Measurements from ENCODE around the gene RTF2.
"Not testable (repeated sequence)": the region's sequence is repeated elsewhere in the genome, so short reads cannot be mapped to it uniquely, and the experiment has no call there.

RTF2 gene

GRCh38 chr20:56503916-56504315, 35.5 kb downstream of the RTF2 start:
- DNase-seq: no peak

GRCh38 chr20:56504373-56505005, 36.1 kb downstream of the RTF2 start:
- DNase-seq: no peak

- DNase-seq: no peak
These were observed 37.7 kb downstream of the RTF2 start for GRCh38 chr20:56506103-56506502.

- DNase-seq: no peak
These were observed 43.5 kb downstream of the RTF2 start for GRCh38 chr20:56511926-56512325.

DNA sequence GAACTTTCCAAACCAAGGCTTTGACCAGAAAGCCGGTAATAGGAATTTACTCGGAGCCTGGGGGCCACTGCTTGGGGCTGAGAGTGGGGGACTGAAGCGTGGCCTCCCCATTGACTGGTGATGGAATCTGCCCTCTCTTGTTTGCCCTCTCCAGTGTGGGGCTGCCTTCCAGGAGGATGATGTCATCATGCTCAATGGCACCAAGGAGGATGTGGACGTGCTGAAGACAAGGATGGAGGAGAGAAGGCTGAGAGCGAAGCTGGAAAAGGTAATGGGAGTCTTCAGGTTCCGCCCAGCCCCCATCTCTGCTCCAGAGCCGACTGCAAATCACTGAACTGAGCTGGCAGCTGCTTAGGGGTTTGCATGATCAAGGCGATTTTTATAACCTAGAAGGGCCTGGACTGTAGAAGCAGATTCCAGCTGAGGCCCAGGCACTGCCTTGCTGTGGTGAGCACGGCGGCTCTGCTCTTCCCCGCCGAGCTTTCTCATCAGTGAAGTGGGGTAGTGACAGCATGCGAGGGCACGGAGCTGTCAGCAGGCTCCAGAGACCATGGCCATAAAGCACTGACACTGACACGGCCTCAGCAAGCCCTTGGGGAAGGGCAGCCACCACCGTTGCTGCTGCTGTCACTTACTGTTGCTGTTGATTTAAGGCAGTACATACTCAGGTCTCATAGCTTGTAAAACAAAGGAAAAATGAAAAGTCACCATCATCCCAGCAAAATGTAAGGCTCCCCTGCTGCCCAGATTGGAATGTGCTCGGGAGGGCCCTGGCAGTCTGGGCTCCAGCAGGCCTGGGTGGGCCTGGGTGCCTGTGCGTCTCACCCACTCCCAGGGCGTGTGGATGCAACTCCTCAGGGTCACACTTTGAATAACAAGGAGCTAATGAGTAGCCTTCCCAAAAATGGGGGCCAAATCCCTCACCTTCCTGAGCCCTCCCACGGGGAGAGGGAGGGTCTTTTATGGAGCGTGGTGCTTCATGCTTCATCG, 45.0 kb downstream of the RTF2 start:
- DNase-seq: no peak

DNA sequence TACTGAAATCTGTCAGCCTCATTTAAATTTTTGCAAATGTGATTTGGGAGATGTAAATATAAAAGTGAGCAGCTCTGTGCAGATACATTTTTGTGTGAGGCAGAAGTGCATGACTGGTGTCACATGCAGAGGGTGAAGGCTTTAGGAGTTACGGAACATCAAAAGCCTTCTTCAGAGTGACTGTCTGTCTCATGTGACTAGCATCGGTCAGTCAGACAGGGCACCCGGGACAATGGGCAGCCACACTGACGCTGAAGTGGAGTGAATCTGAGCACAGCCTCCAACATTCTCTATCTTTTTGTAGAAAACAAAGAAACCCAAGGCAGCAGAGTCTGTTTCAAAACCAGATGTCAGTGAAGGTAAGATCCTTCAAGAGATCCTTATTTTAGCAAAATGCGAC, 48.2 kb downstream of the RTF2 start:
- DNase-seq: no peak

DNA sequence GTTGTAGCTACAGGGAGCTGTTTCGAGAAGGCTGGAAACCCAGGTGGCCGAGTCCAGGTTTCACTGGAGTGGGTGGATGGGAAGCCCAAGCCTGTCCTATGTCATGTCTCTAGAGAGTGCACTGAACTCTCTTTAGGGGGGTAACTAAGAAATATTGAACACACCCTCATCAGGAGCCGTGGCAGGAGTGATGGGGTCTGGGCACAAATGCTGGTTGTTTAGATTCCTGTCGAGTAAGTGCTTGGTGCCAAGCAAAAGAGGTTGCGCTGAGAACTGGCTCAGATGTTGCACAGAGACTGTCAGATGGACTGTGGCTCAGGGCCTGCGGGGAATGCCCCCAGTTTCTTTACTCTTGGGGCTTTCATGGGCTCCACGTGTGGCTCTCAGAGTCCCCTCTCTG, 48.8 kb downstream of the RTF2 start:
- no peak for DNase-seq

DNA sequence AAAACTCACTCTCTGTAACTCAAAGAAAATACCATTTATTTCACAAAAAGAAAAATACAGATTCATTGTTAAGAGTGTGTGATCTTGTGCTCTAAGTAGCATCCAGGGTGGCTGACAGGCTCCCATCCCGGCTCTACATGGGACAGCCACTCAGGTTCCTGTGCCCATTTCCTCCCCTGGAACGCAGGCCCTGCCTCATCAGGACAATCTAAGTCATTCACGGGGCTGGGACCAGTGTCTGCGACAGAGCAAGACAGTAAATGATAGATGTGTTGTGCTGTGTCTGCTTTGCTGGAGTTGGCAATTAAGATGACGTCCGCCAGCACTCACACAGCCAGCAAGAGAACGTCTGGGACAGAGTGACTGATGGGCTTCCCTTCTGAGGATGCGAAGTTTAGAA, 49.2 kb downstream of the RTF2 start:
- DNase-seq: no peak

- DNase-seq: no peak
These were observed 49.7 kb downstream of the RTF2 start for GRCh38 chr20:56518126-56518525.

- DNase-seq: no peak
These were observed 50.4 kb downstream of the RTF2 start for GRCh38 chr20:56518721-56519398.

- DNase-seq: no peak
These were observed 51.1 kb downstream of the RTF2 start for GRCh38 chr20:56519551-56519950.

GRCh38 chr20:56520180-56520579, 51.8 kb downstream of the RTF2 start:
- no peak for DNase-seq

DNA sequence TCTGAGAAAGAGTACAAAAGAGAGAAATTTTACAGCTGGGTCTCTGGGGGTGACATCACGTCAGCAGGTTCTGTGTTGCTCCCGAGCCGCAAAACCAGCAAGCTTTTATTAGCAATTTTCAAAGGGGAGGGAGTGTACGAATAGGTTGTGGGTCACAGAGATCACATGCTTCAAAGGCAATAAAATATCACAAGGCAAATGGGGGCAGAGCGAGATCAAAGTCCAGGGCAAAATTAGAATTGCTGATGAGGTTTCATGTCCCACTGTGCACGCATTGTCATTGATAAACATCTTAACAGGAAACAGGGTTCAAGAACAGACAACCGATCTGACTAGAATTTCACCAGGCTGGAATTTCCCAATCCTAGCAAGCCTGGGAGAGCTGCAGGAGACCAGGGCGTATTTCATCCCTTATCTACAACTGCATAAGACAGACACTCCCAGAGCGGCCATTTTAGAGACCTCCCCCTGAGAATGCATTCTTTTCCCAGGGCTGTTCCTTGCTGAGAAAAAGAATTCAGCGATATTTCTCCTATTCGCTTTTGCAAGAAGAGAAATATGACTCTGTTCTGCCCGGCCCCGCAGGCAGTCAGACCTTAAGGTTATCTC, 52.4 kb downstream of the RTF2 start:
- DNase-seq: not testable (repeated sequence)

DNA sequence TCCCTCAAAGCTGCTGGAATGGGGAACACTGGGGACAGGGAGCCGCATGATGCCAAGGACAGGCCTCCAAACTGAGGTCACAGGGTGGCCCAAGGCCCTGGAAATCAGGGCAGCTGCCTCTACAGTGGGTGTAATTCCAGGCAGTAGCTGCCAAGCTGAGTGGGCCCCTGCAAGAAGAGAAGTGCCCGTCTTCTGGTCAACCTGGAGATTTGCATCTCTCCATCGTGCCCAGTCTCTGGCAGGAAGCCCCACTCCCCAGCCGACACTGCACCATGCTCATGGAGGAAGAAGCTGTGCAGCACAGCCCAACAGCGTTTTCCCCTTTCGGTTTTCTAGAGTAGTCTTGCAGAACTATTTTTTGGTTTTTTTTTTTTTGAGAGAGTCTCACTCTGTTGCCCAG, 53.9 kb downstream of the RTF2 start:
- no peak for DNase-seq

DNA sequence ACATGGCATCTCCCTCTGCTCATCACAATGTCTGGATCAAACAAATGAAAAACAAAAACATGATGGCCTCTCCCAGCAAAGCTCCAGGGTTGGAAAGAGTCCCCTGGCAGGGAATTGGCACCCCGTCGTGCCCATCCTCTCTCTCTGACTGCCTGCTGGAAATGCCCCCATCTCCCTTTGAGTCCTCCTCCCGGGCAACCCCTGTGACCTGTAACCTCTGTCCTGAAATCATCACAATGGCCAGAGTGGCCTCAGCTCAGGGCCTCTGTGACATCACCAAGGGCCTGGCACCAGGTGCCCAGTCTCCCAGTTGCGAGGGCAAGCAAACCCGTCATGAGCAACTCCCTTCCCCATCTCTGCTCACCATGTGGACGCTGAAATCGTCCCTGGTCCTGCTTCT, 56.0 kb downstream of the RTF2 start, which contains the start of gene FAM209A:
Gene FAM209A, plus strand, starts transcription at position 301 of the 400 bp plus-strand sequence. Its CDS starts 65 bp downstream, at position 366.
- not testable (repeated sequence) for DNase-seq

DNA sequence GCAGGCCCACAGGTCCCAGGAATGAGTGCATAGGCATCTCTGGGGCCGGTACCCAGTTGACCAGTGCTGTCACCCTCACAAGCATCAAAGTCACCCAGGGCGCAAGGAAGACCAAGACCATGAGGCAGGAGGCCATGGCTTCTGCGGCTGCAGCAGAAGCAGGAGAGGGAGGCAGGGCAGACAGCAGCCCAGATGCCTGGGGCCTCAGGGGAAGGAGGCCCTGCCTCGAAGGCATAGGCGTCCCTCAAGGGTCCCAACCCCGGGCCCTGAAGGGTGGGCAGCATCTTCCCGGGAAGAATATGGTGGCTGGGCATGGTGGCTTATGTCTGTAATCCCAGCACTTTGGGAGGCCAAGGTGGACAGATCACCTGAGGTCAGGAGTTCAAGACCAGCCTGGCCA, 59.1 kb downstream of the RTF2 start:
- no peak for DNase-seq

DNA sequence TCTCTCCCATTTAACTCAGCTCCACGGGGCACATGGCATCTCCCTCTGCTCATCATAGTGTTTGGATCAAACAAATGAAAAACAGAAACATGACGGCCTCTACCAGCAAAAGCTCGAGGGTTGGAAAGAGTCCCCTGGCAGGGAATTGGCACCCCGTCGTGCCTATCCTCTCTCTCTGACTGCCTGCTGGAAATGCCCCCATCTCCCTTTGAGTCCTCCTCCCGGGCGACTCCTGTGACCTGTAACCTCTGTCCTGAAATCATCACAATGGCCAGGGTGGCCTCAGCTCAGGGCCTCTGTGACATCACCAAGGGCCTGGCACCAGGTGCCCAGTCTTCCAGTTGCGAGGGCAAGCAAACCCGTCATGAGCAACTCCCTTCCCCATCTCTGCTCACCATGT, 64.5 kb downstream of the RTF2 start, which contains the start of gene FAM209B:
Gene FAM209B, plus strand, starts transcription at position 301 of the 400 bp plus-strand sequence. Its CDS starts 96 bp downstream, at position 397.
- not testable (repeated sequence) for DNase-seq

DNA sequence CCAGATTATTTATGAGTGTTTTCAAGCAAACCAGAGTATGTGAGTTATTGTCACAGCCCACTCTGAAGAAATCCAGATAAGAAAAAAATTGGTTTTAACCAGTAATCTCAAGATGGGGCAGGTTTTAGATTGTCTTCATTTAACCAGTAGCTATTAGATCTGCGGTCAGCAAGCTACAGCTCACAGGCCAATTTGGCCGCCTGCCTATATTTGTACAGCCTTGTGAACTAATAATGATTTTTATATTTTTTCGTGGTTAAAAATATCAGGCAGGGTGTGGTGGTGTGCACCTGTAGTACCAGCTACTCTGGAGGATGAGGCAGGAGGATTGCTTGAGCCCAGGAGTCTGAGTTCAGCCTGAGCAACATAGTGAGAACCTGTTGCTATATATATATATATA, 69.6 kb downstream of the RTF2 start:
- no peak for DNase-seq

DNA sequence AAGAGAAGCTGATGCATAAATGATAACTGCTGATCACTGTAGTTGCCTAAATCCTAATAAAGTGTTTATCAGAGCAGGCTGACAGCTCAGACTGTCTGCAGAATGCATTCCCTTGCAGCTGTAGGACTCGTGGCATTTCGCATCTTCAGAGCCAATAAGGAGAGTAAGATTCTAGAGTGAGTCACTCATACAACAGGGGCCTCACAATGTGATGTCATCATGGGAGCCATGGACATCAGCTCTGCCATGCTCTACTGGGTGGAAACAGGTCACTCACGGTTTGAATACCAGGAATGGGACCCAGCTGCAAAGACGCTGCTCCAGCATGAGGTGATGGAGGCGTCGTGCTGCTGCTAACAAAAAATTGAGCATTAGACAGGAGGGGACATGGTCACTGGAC, 72.0 kb downstream of the RTF2 start:
- no peak for DNase-seq

DNA sequence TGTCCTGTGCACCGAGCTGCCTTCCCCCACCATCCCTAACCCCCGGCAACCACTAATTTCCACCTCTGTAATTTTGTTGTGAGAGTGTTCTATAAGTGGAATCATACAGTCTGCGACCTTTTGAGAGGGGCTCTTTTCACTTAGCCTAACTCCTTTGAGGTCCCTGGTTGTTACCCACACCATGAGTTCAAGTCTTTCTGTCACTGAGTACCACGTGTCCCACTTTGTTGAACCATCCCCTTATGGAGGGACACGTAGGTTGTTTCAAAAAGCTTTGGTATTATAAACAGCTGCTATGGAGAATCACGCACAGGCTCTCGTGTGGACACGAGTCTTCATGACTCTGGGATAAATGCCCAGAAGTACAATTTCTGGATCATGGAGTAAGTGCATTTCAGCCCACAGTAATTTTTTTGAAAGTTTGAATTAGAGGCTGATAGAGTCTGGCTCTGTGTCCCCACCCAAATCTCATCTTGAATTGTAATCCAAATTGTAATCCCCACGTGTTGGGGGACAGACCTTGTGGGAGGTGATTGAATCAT, 74.1 kb downstream of the RTF2 start:
- no peak for DNase-seq

GRCh38 chr20:56551571-56551970, 83.1 kb downstream of the RTF2 start:
- no peak for DNase-seq

DNA sequence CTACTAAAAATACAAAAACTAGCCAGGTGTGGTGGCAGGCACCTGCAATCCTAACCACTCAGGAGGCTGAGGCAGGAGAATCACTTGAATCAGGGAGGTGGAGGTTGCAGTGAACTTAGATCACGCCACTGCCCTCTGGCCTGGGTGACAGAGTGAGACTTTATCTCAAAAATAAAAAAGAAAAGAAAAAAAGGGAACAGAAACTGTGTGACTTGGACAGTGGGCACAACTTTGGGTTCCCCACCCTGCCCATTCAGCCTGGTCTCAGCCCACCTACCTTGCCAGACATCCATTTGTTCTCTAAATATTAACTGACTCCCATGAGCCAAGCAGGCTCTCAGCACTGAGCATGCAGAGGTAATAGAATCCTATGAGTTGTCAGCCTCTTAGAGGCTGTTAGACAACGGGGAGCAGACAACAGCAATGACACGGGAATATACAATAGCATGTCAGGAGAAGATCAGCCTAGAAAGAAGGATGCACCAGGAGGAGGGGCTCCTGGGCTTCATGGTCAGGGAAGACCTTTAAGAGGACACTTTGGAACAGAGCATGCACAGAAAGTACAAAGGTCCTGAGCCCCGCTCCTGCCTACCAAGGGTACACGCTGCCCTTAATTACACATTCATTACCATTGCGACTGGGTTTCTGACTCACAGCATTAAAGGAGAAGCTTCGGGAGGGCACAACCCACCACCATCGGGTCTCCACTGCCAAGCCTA, 84.6 kb downstream of the RTF2 start:
- DNase-seq: no peak

Measured in NCI-H510A (cell line).